Measurements from ENCODE around the gene ARL5C. TPM values are rescaled to one million over a fixed set of nuclear protein-coding genes. Genes with fewer than 3 reads are reported as not detected.

The ARL5C gene
- total RNA-seq, 1 experiment from 2014 or later = not detected

GRCh38 chr17:39147221-39148185 lies 18.5 kb downstream of the ARL5C start (continued):
- TF ChIP-seq STAT6 (CRISPR knock-in tag; conservative IDR thresholded peaks at IDR 0.05; ENCODE audit: low read depth) = no peak
- no peak for TF ChIP-seq ZSCAN18 (CRISPR knock-in tag; IDR thresholded peaks at IDR 0.05)
- no peak for TF ChIP-seq ZBTB21 (CRISPR knock-in tag; IDR thresholded peaks at IDR 0.05; ENCODE audit: borderline replicate concordance)
- TF ChIP-seq ZMAT4 (CRISPR knock-in tag; IDR thresholded peaks at IDR 0.05) = no peak
- no peak for TF ChIP-seq HMGXB4 (CRISPR knock-in tag; IDR thresholded peaks at IDR 0.05)
- no peak for TF ChIP-seq ZNF281 (CRISPR knock-in tag; IDR thresholded peaks at IDR 0.05)
- TF ChIP-seq TEAD1 (CRISPR knock-in tag; IDR thresholded peaks at IDR 0.05) = no peak
- TF ChIP-seq TEAD4 (CRISPR knock-in tag; IDR thresholded peaks at IDR 0.05) = no peak
- no peak for TF ChIP-seq MAX (CRISPR knock-in tag; IDR thresholded peaks at IDR 0.05)

GRCh38 chr17:39146273-39146672 lies 19.7 kb downstream of the ARL5C start:
- Mint-ChIP-seq H3K27ac (no peak overlapping the region), H3K4me3 (no peak overlapping the region)
- CTCF ChIA-PET = interaction anchor here (0.6 to 0.7 kb wide), 2 partner anchors 81 to 161 kb away, joined by 3 to 6 read pairs; no protein-coding TSS in a partner anchor

More at GRCh38 chr17:39146273-39146672, 19.7 kb downstream of the ARL5C start:
- Mint-ChIP-seq H3K36me3 (peaks cover 2% of the 10 kb centered on the region; the same call in 1 of the 2 replicates), H3K4me1 (peaks cover 9% of the 10 kb centered on the region), H3K27me3 (ENCODE audit: low read depth) (peaks cover 25% of the 10 kb centered on the region), H3K9me3 (peaks cover 6% of the 10 kb centered on the region)
- POLR2A ChIA-PET = interaction anchor here (0.6 kb wide), 2 partner anchors 111 to 175 kb away, joined by 3 read pairs; no protein-coding TSS in a partner anchor
- DNase-seq (ENCODE audit: low spot score) (no peak), ATAC-seq (no peak)
- TF ChIP-seq FOXP1 (CRISPR knock-in tag; IDR thresholded peaks at IDR 0.05; ENCODE audit: borderline replicate concordance) = no peak
- TF ChIP-seq ZNF121 (CRISPR knock-in tag; IDR thresholded peaks at IDR 0.05) = peak; percentile 13; the same call in 1 of the 2 replicates
- TF ChIP-seq GTF2I (CRISPR knock-in tag; conservative IDR thresholded peaks at IDR 0.05) = no peak
- TF ChIP-seq OVOL2 (CRISPR knock-in tag; IDR thresholded peaks at IDR 0.05; ENCODE audit: borderline replicate concordance) = no peak
- TF ChIP-seq TEAD1 (CRISPR knock-in tag; IDR thresholded peaks at IDR 0.05) = no peak

All from WTC11 (cell line).